Glomerular visceral epithelial cell (primary cell): ENCODE results near the gene TERT.

ENCODE experiments used
- DNase-seq: peaks from one replicate; pipeline ENCODE4 v3.0.0-alpha.2; 2016; ENCODE audit errors: extremely low spot score

TERT gene

GRCh38 chr5:1318659-1319251 is 23.9 kb upstream of the TERT start:
- no peak for DNase-seq

GRCh38 chr5:1317921-1318565 is 23.2 kb upstream of the TERT start:
- DNase-seq = no peak

GRCh38 chr5:1316588-1317340 is 21.9 kb upstream of the TERT start:
- no peak for DNase-seq

GRCh38 chr5:1315709-1316587 is 21.1 kb upstream of the TERT start:
- DNase-seq = no peak

GRCh38 chr5:1315018-1315708 is 20.3 kb upstream of the TERT start:
- DNase-seq = no peak

- DNase-seq = no peak
Observed at GRCh38 chr5:1314564-1314982, 19.7 kb upstream of the TERT start.

- no peak for DNase-seq
Observed at GRCh38 chr5:1312993-1313833, 18.3 kb upstream of the TERT start.

- no peak for DNase-seq
Observed at GRCh38 chr5:1312206-1312605, 17.3 kb upstream of the TERT start.

- DNase-seq = no peak
Observed at GRCh38 chr5:1311439-1312055, 16.7 kb upstream of the TERT start.

- no peak for DNase-seq
Observed at GRCh38 chr5:1310118-1310517, 15.2 kb upstream of the TERT start.

GRCh38 chr5:1304033-1304432 is 9.2 kb upstream of the TERT start:
- no peak for DNase-seq

GRCh38 chr5:1302258-1302657 is 7.4 kb upstream of the TERT start:
- DNase-seq = no peak

- no peak for DNase-seq
Observed at GRCh38 chr5:1300581-1301083, 5.8 kb upstream of the TERT start.

- no peak for DNase-seq
Observed at GRCh38 chr5:1299961-1300360, 5.1 kb upstream of the TERT start.

GRCh38 chr5:1299511-1299850 is 4.6 kb upstream of the TERT start:
- DNase-seq = no peak

- DNase-seq = no peak
Observed at GRCh38 chr5:1298723-1299510, 4.0 kb upstream of the TERT start.

GRCh38 chr5:1298067-1298551 is 3.2 kb upstream of the TERT start:
- DNase-seq = no peak

GRCh38 chr5:1297243-1297642 is 2.4 kb upstream of the TERT start:
- DNase-seq = no peak

GRCh38 chr5:1295650-1296037 is 776 bp upstream of the TERT start:
- no peak for DNase-seq
